Glutamatergic neuron (in vitro differentiated cells): Measurements from ENCODE around the gene LRTM1. TPM values are rescaled to one million over a fixed set of nuclear protein-coding genes. Genes with fewer than 3 reads are reported as not detected.

Experiments used
- DNase-seq: peaks from one replicate; pipeline ENCODE4 v3.0.0; 2022
- H3K27ac Mint-ChIP-seq: one replicate; pipeline ENCODE4 v1.8.0; 2020; ENCODE audit warnings: mild to moderate bottlenecking, mixed read lengths, inconsistent platforms; ENCODE audit not compliant: unreplicated experiment
- H3K27me3 Mint-ChIP-seq: one replicate; pipeline ENCODE4 v1.8.0; 2020; ENCODE audit warnings: mild to moderate bottlenecking, moderate library complexity, mixed read lengths, inconsistent platforms; ENCODE audit not compliant: unreplicated experiment
- H3K36me3 Mint-ChIP-seq: one replicate; pipeline ENCODE4 v1.8.0; 2020; ENCODE audit warnings: mild to moderate bottlenecking, mixed read lengths, inconsistent platforms; ENCODE audit not compliant: unreplicated experiment
- H3K4me1 Mint-ChIP-seq: one replicate; pipeline ENCODE4 v1.8.0; 2020; ENCODE audit warnings: mild to moderate bottlenecking, low read depth, mixed read lengths, inconsistent platforms; ENCODE audit not compliant: unreplicated experiment
- H3K4me3 Mint-ChIP-seq: one replicate; pipeline ENCODE4 v1.8.0; 2020; ENCODE audit warnings: mild to moderate bottlenecking, mixed read lengths, inconsistent platforms; ENCODE audit not compliant: unreplicated experiment
- H3K9me3 Mint-ChIP-seq: one replicate; pipeline ENCODE4 v1.8.0; 2020; ENCODE audit warnings: mild to moderate bottlenecking, moderate library complexity, mixed read lengths, inconsistent platforms; ENCODE audit not compliant: unreplicated experiment
- total RNA-seq: library from RNA; stranded (reverse); fragmentation: NEBNext Ultra II Directional; extraction: Animal tissue kit (Norgen Biotek cat#: 25700); gene quantifications from one replicate; pipeline ENCODE4 v1.2.1, GENCODE V29; 2021; ENCODE audit not compliant: unreplicated experiment
- TF ChIP-seq, protein P1 (sequence below): fragments of 200-600 bp; sonication (generic); IDR thresholded peaks from one replicate; pipeline ENCODE4 v1.5.0; 2021; ENCODE audit not compliant: partially characterized antibody, unreplicated experiment

LRTM1 gene
- total RNA-seq, 1 donor from 2014 or later, result not detected

GRCh38 chr3:54917862-54918261 lies 10.0 kb downstream of the LRTM1 start:
- DNase-seq, result no peak
- no peaks in the 10 kb centered on the region for H3K36me3 Mint-ChIP-seq
- H3K4me1 Mint-ChIP-seq, result no peaks in the 10 kb centered on the region
- TF ChIP-seq, protein P1, sequence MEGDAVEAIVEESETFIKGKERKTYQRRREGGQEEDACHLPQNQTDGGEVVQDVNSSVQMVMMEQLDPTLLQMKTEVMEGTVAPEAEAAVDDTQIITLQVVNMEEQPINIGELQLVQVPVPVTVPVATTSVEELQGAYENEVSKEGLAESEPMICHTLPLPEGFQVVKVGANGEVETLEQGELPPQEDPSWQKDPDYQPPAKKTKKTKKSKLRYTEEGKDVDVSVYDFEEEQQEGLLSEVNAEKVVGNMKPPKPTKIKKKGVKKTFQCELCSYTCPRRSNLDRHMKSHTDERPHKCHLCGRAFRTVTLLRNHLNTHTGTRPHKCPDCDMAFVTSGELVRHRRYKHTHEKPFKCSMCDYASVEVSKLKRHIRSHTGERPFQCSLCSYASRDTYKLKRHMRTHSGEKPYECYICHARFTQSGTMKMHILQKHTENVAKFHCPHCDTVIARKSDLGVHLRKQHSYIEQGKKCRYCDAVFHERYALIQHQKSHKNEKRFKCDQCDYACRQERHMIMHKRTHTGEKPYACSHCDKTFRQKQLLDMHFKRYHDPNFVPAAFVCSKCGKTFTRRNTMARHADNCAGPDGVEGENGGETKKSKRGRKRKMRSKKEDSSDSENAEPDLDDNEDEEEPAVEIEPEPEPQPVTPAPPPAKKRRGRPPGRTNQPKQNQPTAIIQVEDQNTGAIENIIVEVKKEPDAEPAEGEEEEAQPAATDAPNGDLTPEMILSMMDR, result no peak
- no peak overlapping the region for H3K27ac Mint-ChIP-seq
- H3K4me3 Mint-ChIP-seq, result no peak overlapping the region
- H3K9me3 Mint-ChIP-seq, result no peaks in the 10 kb centered on the region
- no peaks in the 10 kb centered on the region for H3K27me3 Mint-ChIP-seq

DNA sequence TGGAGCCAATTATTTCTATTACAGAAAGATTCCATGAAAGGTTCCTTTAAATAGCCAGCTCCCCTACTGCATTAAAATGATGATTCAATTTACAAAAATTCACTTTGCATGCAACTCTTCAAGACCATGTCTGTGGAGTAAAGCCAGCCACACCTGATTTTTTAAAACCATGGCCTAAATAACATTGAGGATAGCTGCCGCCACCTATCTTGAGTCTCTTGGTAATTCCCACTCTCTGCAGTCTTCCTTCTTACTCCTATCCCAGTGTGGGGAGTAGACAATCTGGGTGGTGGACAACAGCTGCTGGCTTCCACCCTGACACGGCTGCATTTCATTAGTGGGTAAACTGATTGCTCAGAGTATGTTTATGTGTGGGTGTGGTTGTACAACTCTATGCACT lies 10.7 kb downstream of the LRTM1 start:
- TF ChIP-seq, protein P1, result no peak
- Mint-ChIP-seq H3K4me1 (no peaks in the 10 kb centered on the region), H3K4me3 (no peak overlapping the region), H3K27ac (no peak overlapping the region), H3K36me3 (peaks cover 5% of the 10 kb centered on the region), H3K9me3 (no peaks in the 10 kb centered on the region), H3K27me3 (no peaks in the 10 kb centered on the region)
- DNase-seq, result no peak

- Mint-ChIP-seq H3K4me1 (no peaks in the 10 kb centered on the region), H3K4me3 (no peak overlapping the region), H3K36me3 (peaks cover 5% of the 10 kb centered on the region), H3K27me3 (no peaks in the 10 kb centered on the region), H3K9me3 (no peaks in the 10 kb centered on the region), H3K27ac (no peak overlapping the region)
- DNase-seq, result no peak
- TF ChIP-seq, protein P1, result no peak
These were observed 11.1 kb downstream of the LRTM1 start for GRCh38 chr3:54916732-54917131.

GRCh38 chr3:54915976-54916375 lies 11.9 kb downstream of the LRTM1 start:
- Mint-ChIP-seq H3K36me3 (peaks cover 5% of the 10 kb centered on the region), H3K27ac (no peak overlapping the region), H3K9me3 (no peaks in the 10 kb centered on the region), H3K4me1 (no peaks in the 10 kb centered on the region), H3K27me3 (peaks cover 2% of the 10 kb centered on the region), H3K4me3 (no peak overlapping the region)
- TF ChIP-seq, protein P1, result no peak
- DNase-seq, result no peak

GRCh38 chr3:54915181-54915580 lies 12.7 kb downstream of the LRTM1 start:
- TF ChIP-seq, protein P1, result no peak
- H3K36me3 Mint-ChIP-seq, result peaks cover 5% of the 10 kb centered on the region
- peaks cover 2% of the 10 kb centered on the region for H3K27me3 Mint-ChIP-seq
- H3K4me3 Mint-ChIP-seq, result no peak overlapping the region
- H3K4me1 Mint-ChIP-seq, result no peaks in the 10 kb centered on the region
- no peaks in the 10 kb centered on the region for H3K9me3 Mint-ChIP-seq
- DNase-seq, result no peak
- no peak overlapping the region for H3K27ac Mint-ChIP-seq
